C4-2B (cell line): ENCODE results near the gene TNNC2.

ENCODE experiments used
- CTCF ChIP-seq: fragments of 450-650 bp; conservative IDR thresholded peaks from 2 replicates; pipeline ENCODE4 v1.5.1; 2017; ENCODE audit warnings: mild to moderate bottlenecking
- ZFX ChIP-seq: fragments of 450-650 bp; IDR thresholded peaks from 2 replicates; pipeline ENCODE4 v1.6.1; 2017

DNA sequence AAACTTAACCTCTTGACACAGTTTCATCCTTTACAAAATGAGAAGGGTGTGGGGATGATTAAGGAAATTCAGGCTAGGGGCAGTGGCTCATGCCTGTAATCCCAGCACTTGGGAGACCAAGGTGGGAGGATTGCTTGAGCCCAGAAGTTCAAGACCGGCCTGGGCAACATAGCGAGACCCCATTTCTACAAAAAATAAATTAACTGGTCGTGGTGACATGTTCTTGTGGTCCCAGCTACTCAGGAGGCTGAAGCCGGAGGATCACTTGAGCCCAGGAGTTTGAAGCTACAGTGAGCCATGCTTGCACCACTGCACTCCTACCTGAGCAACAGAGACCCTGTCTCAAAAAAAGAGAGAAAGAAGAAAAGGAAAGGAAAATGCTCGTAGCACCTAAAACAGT, 39.3 kb upstream of the TNNC2 start:
- TF ChIP-seq CTCF (no peak), ZFX (no peak)
